Stimulated activated CD4-positive, alpha-beta T cell treated with anti-CD3 and anti-CD28 coated beads, Interleukin-15, amount 100 ng/mL, for 48 hours (primary cell): ENCODE measurements around the gene PTPRN2.
"Not testable (repeated sequence)": the region's sequence is repeated elsewhere in the genome, so short reads cannot be mapped to it uniquely, and the experiment has no call there.

Experiments
- DNase-seq, 2 donors: peaks; one replicate each; pipeline ENCODE4 v3.0.0-alpha.2; 2020; ENCODE audit warnings: low read depth in 2 of 2

Gene PTPRN2

DNA sequence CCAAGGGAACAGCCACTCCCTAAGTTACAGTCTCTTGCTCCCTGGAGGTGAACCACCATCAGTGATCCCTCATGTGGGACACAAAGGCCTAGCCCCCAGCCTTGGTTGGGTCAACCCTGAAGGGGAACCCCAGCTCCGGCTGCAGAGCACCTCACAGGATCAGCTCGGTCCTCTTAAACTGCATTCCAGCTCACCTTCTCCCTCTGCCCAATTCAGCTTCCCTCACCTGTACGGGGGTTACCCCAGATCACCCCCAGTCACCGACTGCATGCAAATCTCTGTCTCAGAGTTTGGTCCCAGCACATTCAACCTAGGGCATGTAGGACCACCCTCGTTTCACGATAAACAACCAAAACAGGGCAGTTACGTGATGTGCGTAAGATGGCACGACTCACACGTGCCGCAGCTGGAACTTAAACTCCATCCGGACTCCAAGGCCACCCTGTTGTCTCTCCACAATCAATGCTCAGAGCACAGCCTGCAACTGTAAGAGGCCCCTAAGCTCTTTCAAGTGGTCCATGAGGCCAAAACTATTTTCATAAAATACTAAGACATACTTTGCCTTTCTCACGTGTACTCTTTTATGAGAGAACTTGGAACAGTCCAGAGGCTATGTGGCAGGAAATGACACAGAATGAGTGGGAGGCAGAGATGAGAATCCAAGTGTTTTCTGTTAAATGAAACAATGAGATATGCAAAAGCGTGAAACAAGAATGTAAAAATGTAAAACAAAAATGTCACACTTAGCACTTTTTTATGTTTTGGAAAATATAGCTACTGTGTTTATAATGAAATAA is 285.2 kb downstream of the PTPRN2 start:
- DNase-seq = no peak

DNA sequence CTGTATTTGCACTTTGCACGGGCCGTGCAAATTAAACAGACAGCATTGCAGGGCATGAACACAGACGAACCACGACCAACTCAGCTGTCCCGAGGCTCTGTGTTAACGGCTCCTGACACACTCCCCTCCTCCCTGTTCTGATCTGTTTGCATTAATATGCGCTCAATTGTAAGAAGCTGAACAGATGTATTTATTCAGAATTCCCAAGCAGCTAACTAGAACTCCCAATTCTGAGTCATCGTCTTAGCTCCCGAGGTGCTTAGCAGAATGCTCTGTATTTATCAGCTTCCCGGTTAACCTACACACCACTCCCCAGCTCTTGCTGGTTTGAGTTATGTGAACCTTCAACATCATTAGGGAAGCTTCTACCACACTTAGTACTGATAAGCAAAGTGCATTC is 286.4 kb downstream of the PTPRN2 start:
- DNase-seq = no peak

DNA sequence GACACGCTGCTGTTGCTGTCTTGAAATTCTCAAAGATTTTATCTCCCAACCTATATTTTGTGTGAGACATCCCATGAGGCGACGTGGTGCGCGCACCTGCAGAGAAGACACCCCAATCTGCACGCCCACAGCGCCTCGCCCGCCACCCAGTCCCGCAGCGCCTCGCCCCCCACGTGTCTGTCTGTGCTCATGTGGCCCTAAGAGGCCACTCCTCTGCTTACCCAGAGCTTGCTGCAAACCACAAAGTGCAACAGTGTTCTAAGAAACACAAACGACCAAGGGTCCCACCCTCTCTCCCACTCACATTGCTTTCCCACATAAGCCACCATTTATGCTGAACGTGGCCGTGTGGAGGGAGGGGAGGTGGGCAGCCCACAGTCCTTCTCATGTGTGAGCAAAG is 287.2 kb downstream of the PTPRN2 start:
- no peak for DNase-seq

DNA sequence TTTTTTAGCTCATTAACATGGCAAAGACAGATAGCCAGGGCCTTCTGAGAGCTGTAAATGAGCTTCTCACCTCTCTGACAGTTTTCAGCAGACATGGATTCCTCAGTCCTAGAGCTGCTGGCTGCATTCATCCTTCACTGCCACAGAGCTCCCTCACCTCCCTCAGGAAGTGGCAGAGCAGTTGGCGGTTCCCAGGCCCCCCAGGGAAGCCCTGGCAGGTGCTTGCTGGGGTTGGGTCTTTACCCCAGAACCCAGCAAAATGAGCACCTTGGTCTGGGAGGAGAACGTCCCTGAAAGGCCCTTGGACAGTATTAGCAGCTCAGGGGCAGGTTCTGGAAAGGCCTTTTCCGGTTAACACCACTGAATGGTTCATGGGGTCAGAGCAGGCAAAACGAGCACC is 288.0 kb downstream of the PTPRN2 start:
- no peak for DNase-seq

DNA sequence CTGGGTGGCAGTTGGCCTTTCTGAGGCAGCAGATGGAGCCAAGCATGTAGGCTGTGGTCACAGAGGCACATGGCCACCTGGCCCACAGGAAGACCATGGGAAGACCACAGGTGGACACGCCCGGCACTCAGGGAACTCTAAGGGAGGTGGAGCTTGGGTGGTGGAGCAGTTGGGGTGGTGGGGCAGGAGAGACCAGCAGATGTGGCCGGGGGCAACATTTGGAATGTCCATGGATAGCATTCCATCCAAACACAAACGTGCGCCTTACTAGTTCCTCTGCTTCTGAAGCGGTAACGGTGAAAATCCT is 290.9 kb downstream of the PTPRN2 start:
- no peak for DNase-seq

DNA sequence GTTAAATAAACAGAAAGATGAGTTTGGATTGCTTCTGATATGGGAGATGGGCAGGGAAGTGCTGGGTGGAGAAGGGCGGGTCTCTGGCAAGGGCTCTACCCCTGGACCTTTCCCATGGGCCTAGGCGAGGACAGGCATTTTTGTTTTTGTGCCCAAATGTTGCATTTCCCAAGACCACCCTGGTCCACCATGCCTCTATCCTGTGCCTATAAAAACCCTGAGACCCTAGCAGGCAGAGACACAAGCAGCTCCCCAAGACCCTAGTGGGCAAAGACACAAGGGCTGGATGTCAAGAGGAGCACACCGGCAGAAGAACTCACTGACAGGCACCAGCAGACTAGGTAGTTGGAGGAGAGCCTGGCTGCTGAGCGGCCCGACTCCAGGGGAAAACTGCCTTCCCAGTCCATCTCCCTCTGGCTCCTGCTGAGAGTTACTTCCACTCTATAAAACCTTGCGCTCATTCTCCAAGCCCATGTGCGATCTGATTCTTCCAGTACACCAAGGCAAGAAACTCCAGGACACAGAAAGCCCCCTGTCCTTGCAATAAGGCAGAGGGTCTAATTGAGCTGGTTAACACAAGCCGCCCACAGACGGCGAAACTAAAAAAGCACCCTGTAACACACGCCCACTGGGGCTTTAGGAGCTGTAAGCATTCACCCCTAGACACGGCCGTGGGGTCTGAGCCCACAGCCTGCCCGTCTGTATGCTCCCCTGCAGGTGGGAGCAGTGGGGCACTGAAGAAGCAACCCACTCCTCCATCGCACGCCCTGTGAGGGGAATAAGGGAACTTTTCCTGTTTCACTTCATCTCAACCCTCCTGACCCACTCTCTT is 291.4 kb downstream of the PTPRN2 start:
- no peak for DNase-seq

DNA sequence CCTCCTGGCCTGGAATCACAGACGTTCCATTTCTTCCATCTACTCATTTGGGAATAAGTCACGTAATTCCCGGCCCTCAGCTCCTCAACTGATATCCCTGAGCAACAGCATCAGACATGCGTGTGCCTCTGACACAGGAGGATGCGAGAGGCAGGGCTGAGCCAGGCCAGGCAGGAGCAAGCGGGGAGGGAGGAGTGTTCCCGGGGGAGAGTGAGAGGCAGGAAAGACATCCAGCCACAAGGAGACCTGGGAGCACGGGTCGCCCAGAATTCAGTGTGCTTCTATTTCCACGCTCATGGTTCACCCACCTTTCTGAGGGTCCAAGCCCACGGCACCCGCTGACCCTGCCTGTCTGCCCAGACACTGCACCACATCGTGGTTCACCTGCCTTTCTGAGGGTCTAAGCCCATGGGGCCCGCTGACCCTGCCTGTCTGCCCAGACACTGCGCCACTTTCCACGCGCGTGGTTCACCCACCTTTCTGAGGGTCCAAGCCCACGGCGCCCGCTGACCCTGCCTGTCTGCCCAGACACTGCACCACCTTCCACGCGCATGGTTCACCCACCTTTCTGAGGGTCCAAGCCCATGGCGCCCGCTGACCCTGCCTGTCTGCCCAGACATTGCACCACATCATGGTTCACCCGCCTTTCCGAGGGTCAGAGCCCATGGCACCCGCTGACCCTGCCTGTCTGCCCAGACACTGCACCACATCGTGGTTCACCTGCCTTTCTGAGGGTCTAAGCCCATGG is 293.0 kb downstream of the PTPRN2 start:
- DNase-seq = not testable (repeated sequence)

DNA sequence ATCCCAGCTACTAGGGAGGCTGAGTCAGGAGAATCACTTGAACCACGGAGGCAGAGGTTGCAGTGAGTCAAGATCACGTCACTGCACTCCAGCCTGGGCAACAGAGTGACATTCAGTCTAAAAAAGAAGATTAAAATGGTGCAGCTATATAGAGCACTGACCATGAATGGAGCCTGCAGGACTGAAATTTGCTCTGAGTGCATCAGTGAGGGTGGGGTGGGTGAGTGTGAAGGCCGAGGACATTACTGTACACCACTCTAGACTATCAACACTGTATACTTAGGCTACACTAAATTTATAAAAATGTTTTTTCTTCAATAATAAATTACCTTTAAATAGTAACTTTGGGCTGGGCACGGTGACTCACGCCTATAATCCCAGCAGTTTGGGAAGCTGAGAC is 294.7 kb downstream of the PTPRN2 start:
- no peak for DNase-seq

DNA sequence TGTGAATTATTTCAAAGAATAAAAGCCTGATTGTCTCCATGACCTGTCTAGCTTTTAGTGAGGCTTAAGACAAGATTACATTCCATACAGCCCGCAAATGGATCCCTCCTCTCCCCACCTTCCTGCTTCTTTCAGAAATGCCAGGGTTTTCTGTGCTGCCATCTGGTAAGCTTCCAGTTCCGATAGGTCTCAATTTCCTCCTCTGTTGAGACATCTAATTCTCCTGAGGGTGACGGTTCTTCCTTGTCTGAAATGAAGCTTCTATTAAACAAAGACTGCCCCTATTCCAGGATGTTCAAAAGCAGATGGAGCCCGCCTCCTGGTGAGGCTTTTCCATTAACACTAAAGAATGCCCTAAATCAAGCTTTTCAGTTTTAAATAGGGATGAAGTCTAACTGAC is 295.6 kb downstream of the PTPRN2 start:
- DNase-seq = no peak

DNA sequence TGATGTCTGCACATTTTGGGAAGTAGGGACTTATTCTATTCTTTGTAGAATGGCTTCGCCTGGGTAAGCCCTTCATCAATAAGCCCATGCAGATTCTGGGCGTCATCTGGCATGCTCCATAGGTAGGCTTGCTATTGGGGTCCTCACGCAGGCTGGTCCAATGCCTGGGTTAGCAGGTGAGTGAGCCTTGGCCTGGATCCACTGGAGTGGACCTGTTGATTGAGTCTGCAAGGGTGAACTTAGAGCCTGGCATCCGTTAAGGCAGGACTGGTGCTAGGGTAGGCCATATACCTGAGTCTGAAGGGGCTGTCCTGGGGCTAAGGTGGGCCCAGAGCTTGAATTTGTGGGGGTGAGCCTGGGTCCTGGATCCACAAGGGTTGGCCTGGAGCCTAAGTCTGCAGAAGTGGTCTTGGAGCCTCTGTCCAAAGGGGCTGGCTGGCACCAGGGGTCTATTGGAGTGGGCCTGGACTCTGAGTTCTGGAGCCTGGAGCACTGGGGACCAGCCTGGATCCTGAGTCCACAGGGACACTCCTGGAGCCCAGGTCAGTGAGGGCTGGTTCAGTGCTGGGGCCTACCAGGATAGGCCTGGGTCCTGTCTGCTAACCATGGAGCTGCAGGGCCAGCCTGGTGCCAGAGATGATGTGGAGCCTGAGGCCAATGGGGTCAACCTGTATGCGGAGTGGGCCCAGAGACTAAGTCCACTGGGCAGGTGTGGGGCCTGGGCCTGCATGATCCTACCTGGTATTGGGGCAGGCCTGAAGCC is 297.7 kb downstream of the PTPRN2 start:
- no peak for DNase-seq

DNA sequence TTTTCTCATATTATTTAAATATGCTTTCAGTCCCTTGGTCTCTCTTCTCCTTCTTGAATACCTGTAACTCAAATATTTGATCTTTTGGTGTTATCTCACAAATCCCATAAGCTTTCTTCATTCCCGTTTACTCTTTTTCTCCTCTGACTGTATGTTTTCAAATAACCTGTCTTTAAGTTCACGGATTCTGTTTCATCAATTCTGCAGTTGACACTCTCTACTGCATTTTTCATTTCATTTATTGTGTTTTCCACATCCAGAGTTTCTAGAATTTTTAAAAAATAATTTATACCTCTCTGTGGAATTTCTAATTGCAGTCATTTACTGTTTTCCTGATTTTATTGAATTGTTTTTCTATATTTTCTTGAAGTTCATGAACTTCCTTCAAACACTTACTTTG is 298.4 kb downstream of the PTPRN2 start:
- no peak for DNase-seq

DNA sequence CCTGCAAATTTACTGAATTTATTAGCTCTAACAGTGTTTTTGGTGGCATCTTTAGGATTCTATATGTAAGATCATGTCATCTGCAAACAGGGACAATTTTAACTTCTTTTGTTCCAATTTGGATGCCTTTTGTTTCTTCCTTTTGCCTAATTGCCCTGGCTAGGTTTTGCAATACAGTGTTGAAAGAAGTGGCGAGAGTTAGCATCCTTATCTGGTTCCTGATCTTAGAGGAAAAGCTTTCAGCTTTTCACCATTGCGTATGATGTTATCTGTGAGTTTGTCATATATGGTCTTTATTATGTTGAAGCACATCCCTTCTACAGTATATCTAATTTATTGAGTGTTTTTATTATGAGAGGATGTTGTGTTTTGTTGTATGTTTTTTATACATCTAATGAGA is 301.4 kb downstream of the PTPRN2 start:
- no peak for DNase-seq

DNA sequence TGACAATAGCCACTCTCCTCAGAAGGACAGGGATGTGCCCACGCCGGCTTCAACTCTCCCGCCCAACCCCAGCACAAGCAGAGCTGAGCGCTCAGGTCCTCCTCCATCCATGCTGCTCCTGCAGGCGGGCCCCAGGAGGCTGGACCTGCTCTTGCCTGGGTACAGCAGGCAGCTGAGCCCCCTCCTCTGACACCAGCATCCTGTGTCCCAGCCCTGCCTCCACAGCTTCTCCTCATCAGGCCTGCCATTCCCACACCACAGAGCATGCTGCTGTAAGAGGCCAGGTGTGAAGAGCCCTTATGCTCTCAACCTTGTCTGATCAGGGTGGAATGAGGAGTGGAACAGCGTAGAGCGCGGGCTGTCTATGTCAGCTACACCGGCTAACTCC is 302.2 kb downstream of the PTPRN2 start:
- DNase-seq = no peak

DNA sequence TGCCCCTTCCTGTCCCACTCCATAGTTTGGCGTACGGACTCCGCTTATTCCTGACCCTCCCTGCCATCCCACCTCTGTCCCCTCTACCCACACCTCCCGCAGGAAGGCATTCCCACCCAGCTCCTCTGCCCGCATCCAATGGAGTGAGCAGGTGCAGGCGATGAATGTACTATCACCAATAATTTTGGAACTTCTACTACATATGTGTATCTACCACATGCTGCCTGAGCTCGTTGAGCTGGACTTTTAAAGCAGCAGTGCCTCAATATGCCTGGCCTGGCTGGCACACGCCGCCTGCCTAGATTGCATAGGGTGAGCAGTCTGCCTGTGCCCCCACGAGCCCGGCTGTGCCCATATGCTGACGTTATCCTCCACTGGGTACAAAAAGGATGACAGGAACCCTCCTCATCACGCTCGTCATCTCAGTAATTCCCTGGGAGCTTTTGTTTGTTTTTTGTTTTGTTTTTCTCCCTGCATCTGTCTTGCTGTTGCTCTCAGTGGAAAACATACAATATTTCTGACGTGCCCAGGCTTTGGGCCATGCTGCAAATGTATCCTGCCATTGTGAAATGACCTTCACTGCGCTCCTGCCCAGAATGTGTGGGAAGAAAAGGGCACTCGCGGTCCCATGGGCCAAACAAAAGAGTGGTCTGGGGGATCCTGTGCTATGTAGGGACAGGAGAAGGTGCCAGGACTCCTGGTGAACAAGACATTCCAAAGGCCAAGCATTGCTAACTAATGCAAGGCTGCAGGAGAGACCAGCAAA is 302.8 kb downstream of the PTPRN2 start:
- no peak for DNase-seq

DNA sequence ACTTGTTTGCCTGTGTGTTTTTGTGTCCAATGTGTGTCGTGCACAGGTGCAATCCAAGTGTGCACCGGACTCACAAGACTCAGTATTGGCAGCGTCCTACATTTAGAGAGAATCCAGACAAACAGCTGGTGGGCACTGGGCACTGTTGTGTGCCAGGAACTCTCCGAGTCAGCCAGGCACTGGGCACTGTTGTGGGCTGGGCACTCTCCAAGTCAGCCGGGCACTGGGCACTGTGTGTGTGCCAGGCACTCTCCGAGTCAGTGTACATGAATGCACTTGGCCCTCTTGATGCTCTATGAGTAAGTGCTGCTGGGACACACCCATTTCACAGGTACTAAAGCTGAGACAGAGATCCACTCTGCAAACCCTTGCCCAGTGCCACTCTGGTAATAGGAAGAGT is 303.5 kb downstream of the PTPRN2 start:
- DNase-seq = no peak

DNA sequence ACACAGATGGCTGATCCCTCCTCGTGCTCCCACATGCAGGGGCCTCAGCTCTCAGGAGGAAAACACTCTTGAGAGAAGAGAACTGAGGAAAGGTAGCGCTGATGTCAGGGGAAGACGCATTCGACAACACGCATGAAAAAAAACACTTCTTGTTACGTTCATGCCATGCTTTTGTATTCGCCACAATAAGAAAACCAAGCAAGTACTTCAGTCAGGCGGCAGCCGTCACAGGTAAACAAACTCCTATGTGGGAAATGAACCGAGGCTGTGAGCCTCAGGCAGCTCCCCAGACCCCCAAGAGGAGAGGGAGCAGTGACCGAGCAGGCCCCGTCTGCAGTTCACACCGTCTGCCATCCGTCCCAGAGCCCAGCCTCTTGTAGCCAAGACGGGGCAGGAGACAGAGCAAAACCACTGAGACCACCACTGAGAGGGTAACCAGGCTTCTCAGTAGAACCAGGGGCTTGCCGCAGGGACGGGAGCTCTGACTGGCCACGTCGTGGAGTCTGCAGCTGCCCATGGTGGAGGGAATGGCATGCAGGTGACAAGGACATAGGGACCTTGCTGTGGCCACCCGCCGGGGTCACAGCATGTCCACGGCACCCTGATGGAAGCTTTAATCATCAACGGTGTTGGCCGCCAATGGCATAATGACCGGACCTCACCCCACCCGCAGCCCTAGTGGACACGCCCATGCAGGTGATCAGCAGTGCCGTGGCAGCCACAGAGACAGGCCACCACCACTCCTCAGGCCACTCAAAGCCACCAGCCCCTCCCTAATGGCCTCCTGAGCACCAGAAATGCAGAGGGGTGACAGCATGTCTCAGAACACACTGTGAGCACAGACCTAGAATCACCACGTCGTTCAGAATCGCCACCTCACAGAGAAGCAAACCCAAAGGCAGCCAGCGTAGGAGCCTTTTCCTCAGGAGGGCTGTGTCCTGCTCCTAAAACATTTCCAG is 304.3 kb downstream of the PTPRN2 start:
- no peak for DNase-seq

DNA sequence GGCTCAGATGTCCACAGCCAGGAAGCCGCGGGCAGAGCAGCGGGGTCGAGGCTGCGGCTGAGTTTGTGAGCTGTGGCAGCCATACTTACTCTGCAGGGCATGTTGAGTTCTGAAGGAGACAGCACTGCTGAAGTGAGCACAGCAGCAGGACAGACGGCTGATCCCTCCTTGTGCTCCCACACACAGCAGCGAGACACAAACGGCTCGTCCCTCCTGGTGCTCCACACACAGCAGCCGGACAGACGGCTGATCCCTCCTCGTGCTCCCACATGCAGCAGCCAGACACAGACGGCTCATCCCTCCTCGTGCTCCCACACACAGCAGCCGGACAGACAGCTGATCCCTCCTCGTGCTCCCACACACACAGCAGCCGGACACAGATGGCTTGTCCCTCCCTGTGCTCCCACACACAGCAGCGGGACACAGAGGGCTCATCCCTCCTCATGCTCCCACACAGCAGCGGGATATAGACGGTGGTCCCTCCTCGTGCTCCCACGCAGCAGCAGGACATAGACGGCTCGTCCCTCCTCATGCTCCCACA is 305.1 kb downstream of the PTPRN2 start:
- DNase-seq = no peak

DNA sequence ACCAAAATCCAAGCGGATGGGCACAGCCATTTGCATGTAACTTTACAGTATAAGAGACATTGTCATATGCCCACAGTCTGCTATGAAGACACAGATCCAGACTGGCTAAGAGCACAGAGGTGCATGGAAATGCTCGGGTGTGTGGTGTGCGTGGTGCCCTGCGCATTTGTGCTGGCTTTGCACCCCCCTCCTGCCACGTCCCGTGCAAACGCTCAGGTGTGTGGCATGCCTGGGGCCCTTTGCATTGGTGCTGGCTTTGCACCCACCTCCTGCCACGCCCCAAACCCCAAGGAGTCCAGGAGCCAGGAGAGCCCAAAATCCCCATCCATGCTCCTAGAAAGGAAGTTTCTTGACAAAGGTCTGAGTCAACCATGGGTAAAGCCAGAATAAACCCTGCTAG is 306.2 kb downstream of the PTPRN2 start:
- no peak for DNase-seq

DNA sequence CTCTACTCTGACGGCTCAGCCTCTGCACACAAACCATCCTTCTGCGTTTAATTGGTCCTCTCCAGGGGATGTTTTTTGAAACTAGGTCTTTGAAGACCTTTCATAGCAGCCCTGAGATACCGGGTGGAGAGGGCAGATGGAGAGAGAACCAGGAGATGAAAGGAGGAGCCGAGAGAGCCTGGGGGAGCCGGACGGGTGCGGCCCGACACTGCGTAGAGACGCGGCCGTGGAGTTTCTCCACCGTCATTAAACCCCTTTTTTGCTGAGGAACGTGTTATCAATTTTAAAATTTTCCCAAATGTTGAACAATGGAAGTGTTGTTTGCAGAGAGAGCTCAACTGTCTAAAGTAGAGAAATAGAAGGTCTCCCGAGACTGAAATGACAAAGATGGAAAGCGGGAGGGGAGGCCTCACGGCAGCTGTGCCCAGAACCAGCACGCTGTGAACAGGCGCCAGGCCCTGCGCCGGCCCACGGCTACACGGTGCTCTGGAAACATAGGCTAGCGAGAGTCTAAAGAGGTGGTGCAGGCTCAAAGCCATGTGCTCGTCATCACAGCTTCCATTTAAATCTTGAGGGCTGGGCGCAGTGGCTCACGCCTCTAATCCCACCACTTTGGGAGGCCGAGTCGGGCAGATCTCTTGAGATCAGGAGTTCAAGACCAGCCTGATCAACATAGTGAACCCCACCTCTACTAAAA is 307.0 kb downstream of the PTPRN2 start:
- no peak for DNase-seq
